GM21390 (cell line): ENCODE data around the gene AHNAK.
"Not testable (repeated sequence)": the region's sequence is repeated elsewhere in the genome, so short reads cannot be mapped to it uniquely, and the experiment has no call there.

Experiments
- ATAC-seq: cut with Tn5 transposase; IDR thresholded peaks from one replicate; pipeline ENCODE4 v1.9.1; 2021; ENCODE audit not compliant: unreplicated experiment

AHNAK gene

GRCh38 chr11:62390722-62391121 is 155.9 kb downstream of the AHNAK start:
- ATAC-seq: no peak

- ATAC-seq: no peak
Measured at GRCh38 chr11:62390237-62390636, 156.4 kb downstream of the AHNAK start.

- ATAC-seq: no peak
Measured at GRCh38 chr11:62388999-62389398, 157.6 kb downstream of the AHNAK start.

- no peak for ATAC-seq
Measured at GRCh38 chr11:62387381-62387780, 159.2 kb downstream of the AHNAK start.

GRCh38 chr11:62386083-62386482 is 160.5 kb downstream of the AHNAK start:
- ATAC-seq: not testable (repeated sequence)

- ATAC-seq: no peak
Measured at GRCh38 chr11:62383822-62384221, 162.8 kb downstream of the AHNAK start.
